Kidney epithelial cell (primary cell): ENCODE results near the gene GON4L. TPM values are rescaled to one million over a fixed set of nuclear protein-coding genes. Genes with fewer than 3 reads are reported as not detected.
"Not testable (repeated sequence)": the region's sequence is repeated elsewhere in the genome, so short reads cannot be mapped to it uniquely, and the experiment has no call there.

Source experiments
- DNase-seq: peaks from one replicate; pipeline ENCODE4 v3.0.0-alpha.2; 2010; ENCODE audit warnings: low read depth
- H3K27me3 ChIP-seq: 2 replicates; pipeline ENCODE4 v1.6.0; 2011; ENCODE audit warnings: low read length; ENCODE audit not compliant: control insufficient read depth, insufficient read depth
- H3K36me3 ChIP-seq: 2 replicates; pipeline ENCODE4 v1.5.1; 2011; ENCODE audit warnings: low read length; ENCODE audit not compliant: control insufficient read depth, insufficient read depth
- H3K4me3 ChIP-seq: 2 replicates; pipeline ENCODE4 v1.5.1; 2011; ENCODE audit warnings: low read depth, mild to moderate bottlenecking, control low read depth, low read length
- total RNA-seq: library from RNA; depleted of rRNA; stranded (reverse); fragments of >200 nt; gene quantifications from 2 replicates; pipeline ENCODE4 v1.2.3, GENCODE V29; 2015
- TF ChIP-seq, protein P1 (sequence below): IDR thresholded peaks from 2 replicates; pipeline ENCODE4 v1.5.1; 2011; ENCODE audit warnings: mild to moderate bottlenecking, moderate library complexity, low read length, control low read depth, inconsistent platforms; ENCODE audit not compliant: insufficient read depth, poor library complexity, severe bottlenecking

GON4L gene
- total RNA-seq, 1 donor from 2014 or later = 25.3 TPM

GRCh38 chr1:155729031-155729898 is 127.7 kb downstream of the GON4L start:
- Histone ChIP-seq H3K27me3 (no peaks in the 10 kb centered on the region), H3K36me3 (no peaks in the 10 kb centered on the region), H3K4me3 (no peak overlapping the region)
- TF ChIP-seq, protein P1, sequence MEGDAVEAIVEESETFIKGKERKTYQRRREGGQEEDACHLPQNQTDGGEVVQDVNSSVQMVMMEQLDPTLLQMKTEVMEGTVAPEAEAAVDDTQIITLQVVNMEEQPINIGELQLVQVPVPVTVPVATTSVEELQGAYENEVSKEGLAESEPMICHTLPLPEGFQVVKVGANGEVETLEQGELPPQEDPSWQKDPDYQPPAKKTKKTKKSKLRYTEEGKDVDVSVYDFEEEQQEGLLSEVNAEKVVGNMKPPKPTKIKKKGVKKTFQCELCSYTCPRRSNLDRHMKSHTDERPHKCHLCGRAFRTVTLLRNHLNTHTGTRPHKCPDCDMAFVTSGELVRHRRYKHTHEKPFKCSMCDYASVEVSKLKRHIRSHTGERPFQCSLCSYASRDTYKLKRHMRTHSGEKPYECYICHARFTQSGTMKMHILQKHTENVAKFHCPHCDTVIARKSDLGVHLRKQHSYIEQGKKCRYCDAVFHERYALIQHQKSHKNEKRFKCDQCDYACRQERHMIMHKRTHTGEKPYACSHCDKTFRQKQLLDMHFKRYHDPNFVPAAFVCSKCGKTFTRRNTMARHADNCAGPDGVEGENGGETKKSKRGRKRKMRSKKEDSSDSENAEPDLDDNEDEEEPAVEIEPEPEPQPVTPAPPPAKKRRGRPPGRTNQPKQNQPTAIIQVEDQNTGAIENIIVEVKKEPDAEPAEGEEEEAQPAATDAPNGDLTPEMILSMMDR = peak; percentile 69
- peak; percentile 14 for DNase-seq

DNA sequence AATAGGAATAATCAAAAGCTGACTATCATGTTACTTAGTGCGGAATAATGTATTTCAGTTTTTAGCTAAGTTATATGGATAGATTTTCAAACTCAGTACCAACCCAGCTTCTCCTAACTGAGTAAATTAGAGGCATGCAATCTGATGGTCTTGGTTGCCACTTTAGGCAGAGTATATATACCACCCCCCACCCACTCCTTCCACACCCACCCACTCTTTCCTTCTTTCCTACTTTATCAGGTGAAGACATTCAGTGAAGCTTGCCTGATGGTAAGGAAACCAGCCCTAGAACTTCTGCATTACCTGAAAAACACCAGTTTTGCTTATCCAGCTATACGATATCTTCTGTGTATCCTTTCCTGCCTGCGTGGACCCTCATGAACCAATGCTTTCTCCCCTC is 131.9 kb downstream of the GON4L start:
- TF ChIP-seq, protein P1 = no peak
- no peaks in the 10 kb centered on the region for H3K27me3 ChIP-seq
- DNase-seq = no peak
- H3K4me3 ChIP-seq = no peak overlapping the region
- H3K36me3 ChIP-seq = no peaks in the 10 kb centered on the region

DNA sequence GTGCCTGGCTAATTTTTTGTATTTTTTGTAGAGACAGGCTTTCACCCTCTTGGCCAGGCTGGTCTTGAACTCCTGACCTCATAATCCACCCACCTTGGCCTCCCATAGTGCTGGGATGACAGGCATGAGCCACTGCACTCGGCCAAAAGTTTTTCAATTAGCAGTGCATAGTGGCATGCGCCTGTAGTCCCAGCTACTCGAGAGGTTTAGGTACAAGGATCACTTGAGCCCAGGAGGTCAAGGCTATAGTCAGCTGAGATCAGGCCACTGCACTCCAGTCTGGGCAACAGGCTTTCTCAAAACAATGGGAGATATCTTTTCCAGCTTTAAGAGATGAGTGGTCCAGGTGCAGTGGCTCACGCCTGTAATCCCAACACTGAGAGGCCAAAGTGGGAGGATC is 137.3 kb downstream of the GON4L start:
- TF ChIP-seq, protein P1 = no peak
- DNase-seq = no peak
- H3K36me3 ChIP-seq = no peaks in the 10 kb centered on the region

DNA sequence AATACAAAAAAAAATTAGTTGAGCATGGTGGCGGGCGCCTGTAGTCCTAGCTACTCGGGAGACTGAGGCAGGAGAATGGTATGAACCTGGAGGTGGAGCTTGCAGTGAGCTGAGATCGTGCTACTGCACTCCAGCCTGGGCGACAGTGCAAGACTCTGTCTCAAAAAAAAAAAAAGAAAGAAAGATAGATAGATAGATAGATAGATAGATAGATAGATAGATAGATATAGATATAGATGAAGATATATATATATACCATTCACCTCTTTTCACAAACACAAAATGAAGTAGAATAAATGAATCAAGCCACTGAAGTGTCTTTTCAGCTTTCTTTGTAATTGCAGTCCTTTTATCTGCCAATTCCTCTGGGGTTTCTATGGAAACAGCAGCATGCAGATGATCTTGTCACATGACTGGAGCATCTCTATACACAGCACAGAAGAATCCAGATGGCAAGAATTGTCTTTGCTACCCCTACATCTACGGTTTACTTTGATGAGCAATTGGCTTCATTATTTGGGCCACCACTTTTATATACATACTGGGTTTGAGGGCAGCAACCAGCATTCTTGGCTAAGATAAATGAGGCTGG is 138.4 kb downstream of the GON4L start:
- H3K36me3 ChIP-seq, DNase-seq, H3K27me3 ChIP-seq, H3K4me3 ChIP-seq: not testable (repeated sequence)

More for the DNA sequence above, 137.3 kb downstream of the GON4L start:
- no peak overlapping the region for H3K4me3 ChIP-seq
- H3K27me3 ChIP-seq = no peaks in the 10 kb centered on the region

- TF ChIP-seq, protein P1 = no peak
- Histone ChIP-seq H3K36me3 (no peaks in the 10 kb centered on the region), H3K4me3 (no peak overlapping the region), H3K27me3 (no peaks in the 10 kb centered on the region)
- DNase-seq = no peak
Measured at GRCh38 chr1:155717041-155717440, 140.0 kb downstream of the GON4L start.

DNA sequence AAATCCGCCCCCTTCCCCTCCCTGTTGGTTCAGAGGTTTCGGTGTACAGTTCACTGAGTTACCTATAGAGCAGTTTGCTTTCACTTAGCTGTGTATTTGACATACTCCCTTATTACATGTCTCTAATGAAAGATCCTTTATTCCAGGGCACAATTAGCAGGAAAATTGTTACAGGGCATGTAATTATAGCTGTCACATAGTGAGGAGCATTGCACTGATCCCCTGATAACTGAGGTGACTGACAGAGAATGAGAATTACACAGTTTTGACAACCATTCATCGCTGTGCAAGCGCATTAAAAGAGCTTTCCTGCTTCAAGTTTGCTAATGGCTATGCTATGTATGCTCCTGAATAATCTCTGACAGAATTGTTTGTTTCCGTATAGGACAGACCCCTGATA is 141.2 kb downstream of the GON4L start:
- TF ChIP-seq, protein P1 = no peak
- DNase-seq = no peak
- Histone ChIP-seq H3K36me3 (no peaks in the 10 kb centered on the region), H3K27me3 (no peaks in the 10 kb centered on the region), H3K4me3 (no peak overlapping the region)

DNA sequence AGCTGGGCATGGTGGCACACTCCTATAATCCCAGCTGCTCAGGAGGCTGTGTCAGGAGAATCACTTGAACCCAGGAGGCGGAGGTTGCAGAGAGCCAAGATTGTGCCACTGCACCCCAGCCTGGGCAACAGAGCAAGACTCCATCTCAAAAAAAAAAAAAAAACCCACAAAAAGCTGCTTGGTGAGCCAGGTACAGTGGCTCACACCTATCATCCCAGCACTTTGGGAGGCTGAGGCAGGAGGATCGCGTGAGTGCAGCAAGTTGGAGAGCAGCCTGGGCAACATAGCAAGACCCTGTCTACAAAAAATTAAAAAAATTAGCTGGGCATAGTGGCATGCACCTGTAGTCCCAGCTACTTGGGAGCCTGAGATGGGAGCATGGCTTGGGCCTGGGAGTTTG is 142.0 kb downstream of the GON4L start:
- H3K4me3 ChIP-seq, DNase-seq, H3K27me3 ChIP-seq, H3K36me3 ChIP-seq: not testable (repeated sequence)
